ENCODE results near the gene UBN1. TPM values are rescaled to one million over a fixed set of nuclear protein-coding genes. Genes with fewer than 3 reads are reported as not detected.

Gene UBN1
- total and polyA plus RNA-seq, 8 donors = 31.3 to 41.1 (median 36.4) TPM

- peak; percentile 91 for ATAC-seq
- TF ChIP-seq, protein P1, sequence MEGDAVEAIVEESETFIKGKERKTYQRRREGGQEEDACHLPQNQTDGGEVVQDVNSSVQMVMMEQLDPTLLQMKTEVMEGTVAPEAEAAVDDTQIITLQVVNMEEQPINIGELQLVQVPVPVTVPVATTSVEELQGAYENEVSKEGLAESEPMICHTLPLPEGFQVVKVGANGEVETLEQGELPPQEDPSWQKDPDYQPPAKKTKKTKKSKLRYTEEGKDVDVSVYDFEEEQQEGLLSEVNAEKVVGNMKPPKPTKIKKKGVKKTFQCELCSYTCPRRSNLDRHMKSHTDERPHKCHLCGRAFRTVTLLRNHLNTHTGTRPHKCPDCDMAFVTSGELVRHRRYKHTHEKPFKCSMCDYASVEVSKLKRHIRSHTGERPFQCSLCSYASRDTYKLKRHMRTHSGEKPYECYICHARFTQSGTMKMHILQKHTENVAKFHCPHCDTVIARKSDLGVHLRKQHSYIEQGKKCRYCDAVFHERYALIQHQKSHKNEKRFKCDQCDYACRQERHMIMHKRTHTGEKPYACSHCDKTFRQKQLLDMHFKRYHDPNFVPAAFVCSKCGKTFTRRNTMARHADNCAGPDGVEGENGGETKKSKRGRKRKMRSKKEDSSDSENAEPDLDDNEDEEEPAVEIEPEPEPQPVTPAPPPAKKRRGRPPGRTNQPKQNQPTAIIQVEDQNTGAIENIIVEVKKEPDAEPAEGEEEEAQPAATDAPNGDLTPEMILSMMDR (IDR thresholded peaks at IDR 0.05) = no peak
- DNase-seq = peak in 2 of 4 donors; percentile 14 to 51
- no peaks in the 10 kb centered on the region for H3K27me3 ChIP-seq
- H3K9me3 ChIP-seq = no peaks in the 10 kb centered on the region
- H3K4me3 ChIP-seq = no peak overlapping the region
- H3K4me1 ChIP-seq = no peaks in the 10 kb centered on the region
- H3K36me3 ChIP-seq = peaks cover 0 to 9% of the 10 kb centered on the region in 2 donors
- H3K27ac ChIP-seq = no peak overlapping the region
- intact Hi-C loops (cut with DNase I) = no loop called here
Measured at GRCh38 chr16:4904108-4904941, 57.0 kb downstream of the UBN1 start.

DNA sequence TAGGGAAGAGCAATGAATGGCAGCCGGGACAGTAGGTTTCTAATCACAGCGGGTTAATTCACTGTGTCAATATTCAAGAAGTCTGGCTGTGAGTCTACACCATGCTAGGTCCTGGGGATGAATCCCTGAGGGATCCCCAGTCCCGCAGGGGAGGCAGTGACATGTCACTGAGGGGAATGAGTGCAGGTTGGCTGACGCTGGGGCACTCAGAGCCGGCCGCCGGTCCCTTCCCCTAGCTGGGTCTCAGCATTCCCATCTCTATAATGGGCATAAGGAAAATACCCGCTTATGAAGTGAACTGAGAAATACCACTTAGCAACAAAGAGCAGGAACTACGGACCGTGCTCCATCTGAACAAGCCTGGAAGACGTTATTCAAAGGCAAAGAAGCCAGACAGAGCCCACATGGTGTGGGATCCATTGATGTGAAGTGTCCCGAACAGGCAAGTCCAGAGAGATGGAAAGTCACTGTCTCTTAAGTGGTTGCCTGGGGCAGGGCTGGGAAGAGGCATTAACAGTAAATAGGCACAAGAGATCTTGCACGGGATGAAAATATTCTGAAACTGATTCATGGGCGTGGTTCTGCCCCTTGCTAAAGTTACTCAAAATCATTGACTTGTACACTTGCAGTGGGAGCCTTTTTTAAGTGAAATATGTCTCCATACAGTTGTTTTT is 57.8 kb downstream of the UBN1 start:
- intact Hi-C loops (cut with DNase I) = no loop called here
- Histone ChIP-seq H3K4me1 (no peaks in the 10 kb centered on the region), H3K27ac (no peak overlapping the region), H3K27me3 (no peaks in the 10 kb centered on the region), H3K36me3 (peaks cover 0 to 7% of the 10 kb centered on the region in 2 donors), H3K4me3 (no peak overlapping the region), H3K9me3 (no peaks in the 10 kb centered on the region)
- TF ChIP-seq, protein P1 (IDR thresholded peaks at IDR 0.05) = no peak
- ATAC-seq (no peak), DNase-seq (peak in 1 of 4 donors; percentile 63)

DNA sequence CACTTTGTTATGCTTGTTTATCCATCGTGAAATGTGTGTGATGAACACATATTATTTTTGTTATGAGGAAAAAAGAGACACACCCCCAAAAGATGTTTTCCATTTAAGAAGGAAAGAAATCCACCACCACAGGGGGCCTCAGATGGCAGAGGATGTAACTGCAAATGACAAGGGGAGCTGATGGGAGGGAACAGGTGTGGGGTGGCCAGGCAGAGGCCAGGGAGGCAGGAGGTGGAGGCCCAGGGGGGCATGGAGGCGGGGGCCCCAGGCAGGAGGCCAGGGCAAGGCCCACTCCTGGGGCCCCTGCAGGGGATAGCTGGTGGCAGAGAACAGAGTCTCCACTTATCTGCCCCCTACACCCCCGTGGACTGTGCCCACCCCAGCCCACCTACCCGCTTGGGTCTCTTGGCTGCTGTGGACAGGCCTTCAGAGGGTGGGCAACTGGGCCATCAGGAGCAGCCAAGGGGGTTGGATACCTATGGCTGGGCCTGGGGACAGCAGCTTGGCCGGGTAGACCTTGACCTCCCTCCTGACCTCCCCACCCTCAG is 61.6 kb downstream of the UBN1 start:
- H3K27ac ChIP-seq = no peak overlapping the region
- H3K9me3 ChIP-seq = no peaks in the 10 kb centered on the region
- no peaks in the 10 kb centered on the region for H3K4me1 ChIP-seq
- H3K27me3 ChIP-seq = no peaks in the 10 kb centered on the region
- DNase-seq (peak in 1 of 4 donors; percentile 54), ATAC-seq (no peak)
- no peaks in the 10 kb centered on the region for H3K36me3 ChIP-seq
- H3K4me3 ChIP-seq = no peak overlapping the region
- TF ChIP-seq, protein P1 (IDR thresholded peaks at IDR 0.05) = no peak
- intact Hi-C loops (cut with DNase I) = no loop called here

DNA sequence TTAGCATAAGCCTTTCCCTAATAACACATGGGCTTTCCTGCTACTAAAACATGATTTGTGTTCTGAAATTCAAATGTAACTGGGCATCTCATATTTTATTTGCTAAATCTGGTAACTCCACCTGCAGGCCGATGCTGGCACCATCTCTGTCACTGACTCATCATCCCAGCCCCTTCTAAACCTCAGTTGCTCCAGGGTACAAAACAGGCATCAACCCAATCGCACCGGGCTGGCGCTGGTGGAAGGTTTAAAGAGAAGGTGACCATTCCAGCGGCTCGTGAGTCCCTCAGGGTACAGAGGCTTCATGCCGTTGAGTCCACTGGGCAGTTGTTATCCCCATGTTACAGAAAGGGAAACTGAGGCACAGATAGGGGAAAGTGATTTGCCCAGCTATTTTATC is 62.5 kb downstream of the UBN1 start:
- TF ChIP-seq, protein P1 (IDR thresholded peaks at IDR 0.05) = no peak
- H3K36me3 ChIP-seq = no peaks in the 10 kb centered on the region
- no peaks in the 10 kb centered on the region for H3K9me3 ChIP-seq
- DNase-seq (peak in 1 of 4 donors; percentile 56), ATAC-seq (no peak)
- H3K4me1 ChIP-seq = no peaks in the 10 kb centered on the region
- intact Hi-C loops (cut with DNase I) = no loop called here
- no peak overlapping the region for H3K4me3 ChIP-seq
- H3K27me3 ChIP-seq = no peaks in the 10 kb centered on the region
- no peak overlapping the region for H3K27ac ChIP-seq

DNA sequence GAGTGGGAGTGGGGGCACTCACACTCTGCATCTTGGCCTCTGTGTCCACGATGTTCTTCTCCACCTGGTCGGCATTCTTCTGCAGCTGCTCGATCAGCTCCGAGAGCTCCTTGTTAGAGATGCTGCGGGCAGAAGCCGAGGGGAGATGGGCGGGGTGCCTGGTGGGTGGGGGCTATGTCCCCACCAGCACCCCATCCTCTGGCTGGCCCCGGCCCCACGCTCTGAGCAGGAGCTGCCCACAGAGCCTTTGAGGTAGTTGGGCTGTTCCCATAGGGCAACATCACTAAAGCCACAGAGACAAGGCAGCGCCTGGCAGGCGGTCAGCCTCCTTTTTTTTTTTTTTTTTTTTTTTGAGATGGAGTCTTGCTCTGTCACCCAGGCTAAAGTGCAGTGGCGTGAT is 63.5 kb downstream of the UBN1 start:
- Histone ChIP-seq H3K9me3 (no peaks in the 10 kb centered on the region), H3K27me3 (no peaks in the 10 kb centered on the region), H3K27ac (no peak overlapping the region), H3K36me3 (no peaks in the 10 kb centered on the region), H3K4me3 (no peak overlapping the region), H3K4me1 (no peaks in the 10 kb centered on the region)
- ATAC-seq (no peak), DNase-seq (peak in 1 of 4 donors; percentile 58)
- intact Hi-C loops (cut with DNase I) = no loop called here
- TF ChIP-seq, protein P1 (IDR thresholded peaks at IDR 0.05) = no peak

Data from left lung (tissue), 10 donors.